GM21529 (cell line): Measurements from ENCODE around the gene IL22RA1.

ENCODE experiments used
- ATAC-seq: cut with Tn5 transposase; IDR thresholded peaks from one replicate; pipeline ENCODE4 v1.9.1; 2021; ENCODE audit not compliant: unreplicated experiment

IL22RA1 gene

GRCh38 chr1:24167008-24167407 lies 24.1 kb upstream of the IL22RA1 start:
- ATAC-seq = no peak

- ATAC-seq = no peak
Measured at GRCh38 chr1:24165500-24165899, 22.6 kb upstream of the IL22RA1 start.

- ATAC-seq = no peak
Measured at GRCh38 chr1:24164004-24164403, 21.1 kb upstream of the IL22RA1 start.

GRCh38 chr1:24162201-24162600 lies 19.3 kb upstream of the IL22RA1 start:
- no peak for ATAC-seq

GRCh38 chr1:24161270-24161669 lies 18.3 kb upstream of the IL22RA1 start:
- ATAC-seq = no peak

GRCh38 chr1:24159366-24159765 lies 16.4 kb upstream of the IL22RA1 start:
- ATAC-seq = no peak

- ATAC-seq = no peak
Measured at GRCh38 chr1:24157918-24158481, 15.1 kb upstream of the IL22RA1 start.

- ATAC-seq = no peak
Measured at GRCh38 chr1:24156542-24157260, 13.8 kb upstream of the IL22RA1 start.

- ATAC-seq = no peak
Measured at GRCh38 chr1:24155011-24155782, 12.3 kb upstream of the IL22RA1 start.

- ATAC-seq = no peak
Measured at GRCh38 chr1:24154215-24154614, 11.3 kb upstream of the IL22RA1 start.

- ATAC-seq = no peak
Measured at GRCh38 chr1:24152631-24153494, 9.9 kb upstream of the IL22RA1 start.

- no peak for ATAC-seq
Measured at GRCh38 chr1:24151175-24151533, 8.2 kb upstream of the IL22RA1 start.

GRCh38 chr1:24150234-24151174 lies 7.6 kb upstream of the IL22RA1 start:
- no peak for ATAC-seq

GRCh38 chr1:24149866-24150233 lies 6.9 kb upstream of the IL22RA1 start:
- no peak for ATAC-seq

- ATAC-seq = no peak
Measured at GRCh38 chr1:24147816-24148215, 4.9 kb upstream of the IL22RA1 start.

- ATAC-seq = no peak
Measured at GRCh38 chr1:24147194-24147593, 4.3 kb upstream of the IL22RA1 start.

- ATAC-seq = no peak
Measured at GRCh38 chr1:24141311-24141997, 1.5 kb downstream of the IL22RA1 start.

GRCh38 chr1:24140741-24141181 lies 2.2 kb downstream of the IL22RA1 start:
- no peak for ATAC-seq

- no peak for ATAC-seq
Measured at GRCh38 chr1:24139841-24140425, 3.0 kb downstream of the IL22RA1 start.

- no peak for ATAC-seq
Measured at GRCh38 chr1:24139222-24139489, 3.8 kb downstream of the IL22RA1 start.
